ENCODE measurements around the gene ZCCHC7. TPM values are rescaled to one million over a fixed set of nuclear protein-coding genes. Genes with fewer than 3 reads are reported as not detected.
"Not testable (repeated sequence)": the region's sequence is repeated elsewhere in the genome, so short reads cannot be mapped to it uniquely, and the experiment has no call there.

The ZCCHC7 gene
- total RNA-seq, 1 donor from 2014 or later, result 12.0 TPM

GRCh38 chr9:37395229-37395628, 274.9 kb downstream of the ZCCHC7 start:
- no peaks in the 10 kb centered on the region for H3K36me3 Mint-ChIP-seq (ENCODE audit: low read depth, unreplicated experiment)
- no peak overlapping the region for H3K4me3 Mint-ChIP-seq (ENCODE audit: unreplicated experiment)
- no peak for DNase-seq (ENCODE audit: low spot score)
- no peaks in the 10 kb centered on the region for H3K9me3 Mint-ChIP-seq (ENCODE audit: unreplicated experiment)
- no peak overlapping the region for H3K27ac Mint-ChIP-seq (ENCODE audit: unreplicated experiment)
- H3K4me1 Mint-ChIP-seq (ENCODE audit: unreplicated experiment), result no peaks in the 10 kb centered on the region
- H3K27me3 Mint-ChIP-seq (ENCODE audit: unreplicated experiment), result no peaks in the 10 kb centered on the region
- TF ChIP-seq CTCF (IDR thresholded peaks at IDR 0.05; ENCODE audit: unreplicated experiment), result no peak

- H3K36me3 Mint-ChIP-seq (ENCODE audit: low read depth, unreplicated experiment), result no peaks in the 10 kb centered on the region
- no peak overlapping the region for H3K4me3 Mint-ChIP-seq (ENCODE audit: unreplicated experiment)
- no peak overlapping the region for H3K27ac Mint-ChIP-seq (ENCODE audit: unreplicated experiment)
- DNase-seq (ENCODE audit: low spot score), result no peak
- H3K4me1 Mint-ChIP-seq (ENCODE audit: unreplicated experiment), result no peaks in the 10 kb centered on the region
- H3K27me3 Mint-ChIP-seq (ENCODE audit: unreplicated experiment), result no peaks in the 10 kb centered on the region
- TF ChIP-seq CTCF (IDR thresholded peaks at IDR 0.05; ENCODE audit: unreplicated experiment), result no peak
- no peaks in the 10 kb centered on the region for H3K9me3 Mint-ChIP-seq (ENCODE audit: unreplicated experiment)
These were observed 275.3 kb downstream of the ZCCHC7 start for GRCh38 chr9:37395663-37396062.

- not testable (repeated sequence) for H3K27me3 Mint-ChIP-seq (ENCODE audit: unreplicated experiment); H3K27ac Mint-ChIP-seq (ENCODE audit: unreplicated experiment); H3K9me3 Mint-ChIP-seq (ENCODE audit: unreplicated experiment); DNase-seq (ENCODE audit: low spot score); H3K4me1 Mint-ChIP-seq (ENCODE audit: unreplicated experiment); H3K4me3 Mint-ChIP-seq (ENCODE audit: unreplicated experiment); H3K36me3 Mint-ChIP-seq (ENCODE audit: low read depth, unreplicated experiment)
These were observed 277.6 kb downstream of the ZCCHC7 start for GRCh38 chr9:37397948-37398347.

GRCh38 chr9:37398464-37399025, 278.2 kb downstream of the ZCCHC7 start:
- DNase-seq (ENCODE audit: low spot score), result no peak
- Mint-ChIP-seq H3K4me3 (ENCODE audit: unreplicated experiment) (no peak overlapping the region), H3K4me1 (ENCODE audit: unreplicated experiment) (no peaks in the 10 kb centered on the region), H3K9me3 (ENCODE audit: unreplicated experiment) (no peaks in the 10 kb centered on the region), H3K27ac (ENCODE audit: unreplicated experiment) (no peak overlapping the region), H3K27me3 (ENCODE audit: unreplicated experiment) (peaks cover 2% of the 10 kb centered on the region), H3K36me3 (ENCODE audit: low read depth, unreplicated experiment) (no peaks in the 10 kb centered on the region)
- TF ChIP-seq CTCF (IDR thresholded peaks at IDR 0.05; ENCODE audit: unreplicated experiment), result no peak

GRCh38 chr9:37399336-37399735, 279.0 kb downstream of the ZCCHC7 start:
- Mint-ChIP-seq H3K27me3 (ENCODE audit: unreplicated experiment) (peaks cover 2% of the 10 kb centered on the region), H3K9me3 (ENCODE audit: unreplicated experiment) (no peaks in the 10 kb centered on the region), H3K27ac (ENCODE audit: unreplicated experiment) (no peak overlapping the region), H3K4me1 (ENCODE audit: unreplicated experiment) (no peaks in the 10 kb centered on the region), H3K36me3 (ENCODE audit: low read depth, unreplicated experiment) (no peaks in the 10 kb centered on the region), H3K4me3 (ENCODE audit: unreplicated experiment) (no peak overlapping the region)
- TF ChIP-seq CTCF (IDR thresholded peaks at IDR 0.05; ENCODE audit: unreplicated experiment), result no peak
- no peak for DNase-seq (ENCODE audit: low spot score)
